NCI-H146 treated with DMSO at 0.1 percent for 48 hours (cell line): ENCODE measurements around the gene GAGE12D.
"Not testable (repeated sequence)": the region's sequence is repeated elsewhere in the genome, so short reads cannot be mapped to it uniquely, and the experiment has no call there.

Experiments used
- DNase-seq: peaks from one replicate; lab custom pipeline; 2025; ENCODE audit not compliant: unreplicated experiment; lab: John Stamatoyannopoulos, UW

Gene GAGE12D, protein sequence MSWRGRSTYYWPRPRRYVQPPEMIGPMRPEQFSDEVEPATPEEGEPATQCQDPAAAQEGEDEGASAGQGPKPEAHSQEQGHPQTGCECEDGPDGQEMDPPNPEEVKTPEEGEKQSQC

DNA sequence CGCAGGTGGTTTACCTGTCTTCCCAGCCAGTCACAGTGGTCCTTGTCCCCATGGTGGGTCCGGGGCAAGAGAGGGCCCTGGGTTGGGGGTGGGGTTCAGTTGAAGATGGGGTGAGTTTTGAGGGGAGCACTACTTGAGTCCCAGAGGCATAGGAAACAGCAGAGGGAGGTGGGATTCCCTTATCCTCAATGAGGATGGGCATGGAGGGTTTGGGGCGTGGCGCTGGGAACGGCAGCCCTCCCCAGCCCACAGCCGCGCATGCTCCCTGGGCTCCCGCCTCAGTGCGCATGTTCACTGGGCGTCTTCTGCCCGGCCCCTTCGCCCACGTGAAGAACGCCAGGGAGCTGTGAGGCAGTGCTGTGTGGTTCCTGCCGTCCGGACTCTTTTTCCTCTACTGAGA, at the start of gene GAGE12D:
Gene GAGE12D (plus strand): TSS at position 301 of the 400 bp plus-strand sequence. CDS start 1,155 bp downstream, outside the sequence.
- not testable (repeated sequence) for DNase-seq

DNA sequence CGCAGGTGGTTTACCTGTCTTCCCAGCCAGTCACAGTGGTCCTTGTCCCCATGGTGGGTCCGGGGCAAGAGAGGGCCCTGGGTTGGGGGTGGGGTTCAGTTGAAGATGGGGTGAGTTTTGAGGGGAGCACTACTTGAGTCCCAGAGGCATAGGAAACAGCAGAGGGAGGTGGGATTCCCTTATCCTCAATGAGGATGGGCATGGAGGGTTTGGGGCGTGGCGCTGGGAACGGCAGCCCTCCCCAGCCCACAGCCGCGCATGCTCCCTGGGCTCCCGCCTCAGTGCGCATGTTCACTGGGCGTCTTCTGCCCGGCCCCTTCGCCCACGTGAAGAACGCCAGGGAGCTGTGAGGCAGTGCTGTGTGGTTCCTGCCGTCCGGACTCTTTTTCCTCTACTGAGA, 9.7 kb upstream of the GAGE12D start, which contains the start of gene GAGE12C:
Gene GAGE12C (plus strand): TSS at position 301 of the 400 bp plus-strand sequence. CDS start 1,155 bp downstream, outside the sequence.
- not testable (repeated sequence) for DNase-seq

DNA sequence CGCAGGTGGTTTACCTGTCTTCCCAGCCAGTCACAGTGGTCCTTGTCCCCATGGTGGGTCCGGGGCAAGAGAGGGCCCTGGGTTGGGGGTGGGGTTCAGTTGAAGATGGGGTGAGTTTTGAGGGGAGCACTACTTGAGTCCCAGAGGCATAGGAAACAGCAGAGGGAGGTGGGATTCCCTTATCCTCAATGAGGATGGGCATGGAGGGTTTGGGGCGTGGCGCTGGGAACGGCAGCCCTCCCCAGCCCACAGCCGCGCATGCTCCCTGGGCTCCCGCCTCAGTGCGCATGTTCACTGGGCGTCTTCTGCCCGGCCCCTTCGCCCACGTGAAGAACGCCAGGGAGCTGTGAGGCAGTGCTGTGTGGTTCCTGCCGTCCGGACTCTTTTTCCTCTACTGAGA, 9.5 kb downstream of the GAGE12D start, which contains the start of gene GAGE12E:
Gene GAGE12E (plus strand): TSS at position 301 of the 400 bp plus-strand sequence. CDS start 1,155 bp downstream, outside the sequence.
- DNase-seq = not testable (repeated sequence)

DNA sequence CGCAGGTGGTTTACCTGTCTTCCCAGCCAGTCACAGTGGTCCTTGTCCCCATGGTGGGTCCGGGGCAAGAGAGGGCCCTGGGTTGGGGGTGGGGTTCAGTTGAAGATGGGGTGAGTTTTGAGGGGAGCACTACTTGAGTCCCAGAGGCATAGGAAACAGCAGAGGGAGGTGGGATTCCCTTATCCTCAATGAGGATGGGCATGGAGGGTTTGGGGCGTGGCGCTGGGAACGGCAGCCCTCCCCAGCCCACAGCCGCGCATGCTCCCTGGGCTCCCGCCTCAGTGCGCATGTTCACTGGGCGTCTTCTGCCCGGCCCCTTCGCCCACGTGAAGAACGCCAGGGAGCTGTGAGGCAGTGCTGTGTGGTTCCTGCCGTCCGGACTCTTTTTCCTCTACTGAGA, 19.0 kb downstream of the GAGE12D start, which contains the start of gene GAGE12F:
Gene GAGE12F (plus strand): TSS at position 301 of the 400 bp plus-strand sequence. CDS start 1,155 bp downstream, outside the sequence.
- not testable (repeated sequence) for DNase-seq

DNA sequence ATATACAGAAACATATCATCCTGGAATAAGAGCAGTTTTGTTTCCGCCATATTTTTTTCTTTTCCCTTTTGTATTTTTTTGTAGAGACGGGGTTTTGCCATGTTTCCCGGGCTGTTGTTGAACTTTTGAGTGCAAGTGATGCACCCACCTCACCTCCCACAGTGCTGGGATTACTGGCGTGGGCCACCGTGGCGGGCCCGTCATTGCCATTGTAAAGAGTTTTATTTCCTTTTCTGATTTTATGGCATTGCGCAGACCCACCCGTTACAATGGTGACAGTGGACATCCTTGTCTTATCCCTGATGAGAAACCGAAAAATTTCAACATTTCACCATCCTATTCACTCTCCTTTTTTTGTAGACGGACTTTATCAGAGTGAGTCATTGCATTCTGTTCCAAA, 27.2 kb downstream of the GAGE12D start:
- not testable (repeated sequence) for DNase-seq

DNA sequence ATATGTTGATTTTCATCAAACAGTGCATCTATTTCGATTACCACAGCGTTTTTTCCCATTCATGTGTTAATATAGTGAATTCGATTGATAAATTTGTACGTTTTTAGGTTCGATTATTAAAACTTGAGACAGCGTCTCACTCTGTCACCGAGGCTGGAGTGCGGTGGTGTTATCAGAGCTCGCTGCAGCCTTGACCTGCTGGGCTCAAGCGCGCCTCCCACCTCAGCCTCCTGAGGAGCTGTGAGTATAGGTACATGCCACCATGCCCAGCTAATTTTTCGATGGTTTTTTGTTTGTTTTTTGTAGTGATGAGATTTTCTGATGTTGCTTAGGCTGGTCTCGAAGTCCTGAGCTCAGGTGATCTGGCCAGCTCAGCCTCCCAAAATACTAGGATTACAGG, 27.6 kb downstream of the GAGE12D start:
- DNase-seq = not testable (repeated sequence)

DNA sequence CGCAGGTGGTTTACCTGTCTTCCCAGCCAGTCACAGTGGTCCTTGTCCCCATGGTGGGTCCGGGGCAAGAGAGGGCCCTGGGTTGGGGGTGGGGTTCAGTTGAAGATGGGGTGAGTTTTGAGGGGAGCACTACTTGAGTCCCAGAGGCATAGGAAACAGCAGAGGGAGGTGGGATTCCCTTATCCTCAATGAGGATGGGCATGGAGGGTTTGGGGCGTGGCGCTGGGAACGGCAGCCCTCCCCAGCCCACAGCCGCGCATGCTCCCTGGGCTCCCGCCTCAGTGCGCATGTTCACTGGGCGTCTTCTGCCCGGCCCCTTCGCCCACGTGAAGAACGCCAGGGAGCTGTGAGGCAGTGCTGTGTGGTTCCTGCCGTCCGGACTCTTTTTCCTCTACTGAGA, 28.6 kb downstream of the GAGE12D start, which contains the start of gene GAGE12G:
Gene GAGE12G (plus strand): TSS at position 301 of the 400 bp plus-strand sequence. CDS start 1,155 bp downstream, outside the sequence.
- DNase-seq = not testable (repeated sequence)

DNA sequence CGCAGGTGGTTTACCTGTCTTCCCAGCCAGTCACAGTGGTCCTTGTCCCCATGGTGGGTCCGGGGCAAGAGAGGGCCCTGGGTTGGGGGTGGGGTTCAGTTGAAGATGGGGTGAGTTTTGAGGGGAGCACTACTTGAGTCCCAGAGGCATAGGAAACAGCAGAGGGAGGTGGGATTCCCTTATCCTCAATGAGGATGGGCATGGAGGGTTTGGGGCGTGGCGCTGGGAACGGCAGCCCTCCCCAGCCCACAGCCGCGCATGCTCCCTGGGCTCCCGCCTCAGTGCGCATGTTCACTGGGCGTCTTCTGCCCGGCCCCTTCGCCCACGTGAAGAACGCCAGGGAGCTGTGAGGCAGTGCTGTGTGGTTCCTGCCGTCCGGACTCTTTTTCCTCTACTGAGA, 38.1 kb downstream of the GAGE12D start, which contains the start of gene GAGE12H:
Gene GAGE12H (plus strand): TSS at position 301 of the 400 bp plus-strand sequence. CDS start 1,155 bp downstream, outside the sequence.
- DNase-seq = not testable (repeated sequence)

DNA sequence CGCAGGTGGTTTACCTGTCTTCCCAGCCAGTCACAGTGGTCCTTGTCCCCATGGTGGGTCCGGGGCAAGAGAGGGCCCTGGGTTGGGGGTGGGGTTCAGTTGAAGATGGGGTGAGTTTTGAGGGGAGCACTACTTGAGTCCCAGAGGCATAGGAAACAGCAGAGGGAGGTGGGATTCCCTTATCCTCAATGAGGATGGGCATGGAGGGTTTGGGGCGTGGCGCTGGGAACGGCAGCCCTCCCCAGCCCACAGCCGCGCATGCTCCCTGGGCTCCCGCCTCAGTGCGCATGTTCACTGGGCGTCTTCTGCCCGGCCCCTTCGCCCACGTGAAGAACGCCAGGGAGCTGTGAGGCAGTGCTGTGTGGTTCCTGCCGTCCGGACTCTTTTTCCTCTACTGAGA, 47.7 kb downstream of the GAGE12D start, which contains the start of gene GAGE2A:
Gene GAGE2A (plus strand): TSS at position 301 of the 400 bp plus-strand sequence. CDS start 1,155 bp downstream, outside the sequence.
- not testable (repeated sequence) for DNase-seq

DNA sequence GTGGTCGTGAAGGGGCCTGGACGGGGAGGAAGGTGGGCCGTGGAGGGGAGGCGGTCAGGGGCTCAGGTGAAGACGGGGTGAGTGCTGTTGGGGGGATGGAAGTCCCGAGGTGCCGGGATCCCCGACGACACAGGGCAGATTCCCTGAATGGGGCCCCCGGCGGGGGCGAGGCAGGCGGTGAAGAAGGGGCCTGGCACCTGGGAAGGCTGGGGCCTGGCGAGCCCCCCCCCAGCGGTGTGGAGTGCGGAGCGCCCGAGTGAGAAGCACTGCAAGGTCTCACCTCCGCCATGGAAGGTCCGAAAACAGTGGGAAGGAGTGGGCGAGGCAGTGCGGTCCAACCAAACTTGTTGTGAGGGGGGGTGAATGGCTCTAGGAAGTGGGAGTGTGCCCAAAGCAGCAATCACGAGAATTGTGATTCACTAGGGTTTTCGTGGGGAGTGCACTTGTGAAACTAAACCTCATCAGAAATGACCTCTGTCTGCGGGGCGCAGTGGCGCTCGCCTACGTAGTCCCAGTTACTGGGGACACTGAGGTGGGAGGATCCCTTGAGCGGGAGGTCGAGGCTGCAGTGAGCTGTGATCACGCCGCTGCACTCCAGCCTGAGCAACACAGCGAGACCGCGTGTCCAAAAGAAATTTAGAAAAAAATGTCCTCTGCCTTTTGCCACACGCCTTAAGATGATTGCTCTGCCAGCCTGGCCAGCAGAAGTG, 48.4 kb downstream of the GAGE12D start:
- not testable (repeated sequence) for DNase-seq

DNA sequence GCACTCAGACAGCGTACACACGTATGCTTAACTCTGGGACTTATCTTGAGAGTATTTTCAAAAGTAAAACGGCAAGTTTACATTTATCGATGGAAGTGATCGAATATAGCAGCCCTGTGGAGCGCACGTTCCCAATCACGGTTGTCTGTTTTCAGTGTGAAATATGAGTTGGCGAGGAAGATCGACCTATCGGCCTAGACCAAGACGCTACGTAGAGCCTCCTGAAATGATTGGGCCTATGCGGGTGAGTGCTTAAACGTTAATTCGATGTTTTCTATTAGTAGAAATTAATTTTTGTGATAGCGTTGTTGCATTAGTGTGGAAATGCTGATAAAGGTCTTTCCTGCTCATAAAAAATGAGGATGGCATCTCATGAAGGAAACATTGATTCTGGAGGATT, 49.0 kb downstream of the GAGE12D start:
- not testable (repeated sequence) for DNase-seq
